Testis (tissue), 3 donors: Measurements from ENCODE around the gene TRPC4AP. TPM values are rescaled to one million over a fixed set of nuclear protein-coding genes. Genes with fewer than 3 reads are reported as not detected.

Experiments
- DNase-seq: peaks from one replicate; pipeline ENCODE4 v3.0.0-alpha.2; 2019
- H3K27ac ChIP-seq, 2 donors: fragments of 200-600 bp; sonication (generic); one replicate each; pipeline ENCODE4 v1.5.1; 2019
- H3K27me3 ChIP-seq: fragments of 200-600 bp; sonication (generic); one replicate; pipeline ENCODE4 v1.5.1; 2019
- H3K36me3 ChIP-seq: fragments of 200-600 bp; sonication (generic); one replicate; pipeline ENCODE4 v1.5.1; 2017; ENCODE audit warnings: low read depth; ENCODE audit errors: missing control alignments
- H3K4me1 ChIP-seq: fragments of 200-600 bp; sonication (generic); one replicate; pipeline ENCODE4 v1.5.1; 2019
- H3K4me3 ChIP-seq, 2 donors: fragments of 200-600 bp; sonication (generic); one replicate each; pipeline ENCODE4 v1.5.1; 2017 to 2019
- H3K9me3 ChIP-seq: fragments of 200-600 bp; sonication (generic); one replicate; pipeline ENCODE4 v1.5.1; 2017
- CTCF ChIP-seq, 3 experiments: fragments of 450-650 bp in 2 of 3; fragments of 200-600 bp in 1 of 3; sonication (generic) in 1 of 3; IDR thresholded peaks; one replicate each; pipeline ENCODE4 v1.5.1; 2016 to 2019; ENCODE audit warnings: antibody characterized with exemption in 3 of 3, mild to moderate bottlenecking in 2 of 3, moderate library complexity in 1 of 3
- POLR2A ChIP-seq: fragments of 450-650 bp; IDR thresholded peaks from one replicate; pipeline ENCODE4 v1.6.1; 2017; ENCODE audit warnings: antibody characterized with exemption, mild to moderate bottlenecking, moderate library complexity
- WGBS, 2 donors: methylation state at CpG; one replicate each; pipeline ENCODE4 v1.1.5; 2018; 5-methylcytosine and 5-hydroxymethylcytosine counted together
- intact Hi-C: fragments of 100-400 bp; cut with DNase I; formaldehyde crosslinking; loops from one replicate; pipeline ENCODE4 v1.15.1; 2023; ENCODE audit warnings: low total_unique reads
- polyA plus RNA-seq: library from polyadenylated mRNA; stranded (reverse); fragments of 350-450 nt; fragmentation: Illumina TruSeq; extraction: RNeasy Lipid Tissue Mini Kit (QIAGEN cat#74804); gene quantifications from one replicate; pipeline ENCODE4 v1.2.3, GENCODE V29; 2014; ENCODE audit warnings: low read depth, low replicate concordance; ENCODE audit not compliant: insufficient read depth
- total RNA-seq, 2 donors: library from RNA; depleted of rRNA; stranded (reverse); fragments of >200 nt; gene quantifications; one replicate each; pipeline ENCODE4 v1.2.3, GENCODE V29; 2016

TRPC4AP gene
- total and polyA plus RNA-seq, 3 donors from 2014 or later: 68.8 to 78.4 (median 76.6) TPM

GRCh38 chr20:34986311-34987287 lies 106.0 kb downstream of the TRPC4AP start:
- Histone ChIP-seq H3K27me3 (no peaks in the 10 kb centered on the region), H3K27ac (no peak overlapping the region), H3K4me3 (no peak overlapping the region), H3K9me3 (no peaks in the 10 kb centered on the region), H3K36me3 (no peaks in the 10 kb centered on the region), H3K4me1 (peaks cover 7% of the 10 kb centered on the region)
- no peak for DNase-seq
- TF ChIP-seq CTCF (IDR thresholded peaks at IDR 0.05): no peak
- TF ChIP-seq POLR2A: no peak
- intact Hi-C loops: no loop called here
- 65 to 66% methylated on average over 15 to 24 of the region's 24 CpGs for WGBS, 2 donors

GRCh38 chr20:34985461-34986310 lies 106.9 kb downstream of the TRPC4AP start:
- H3K27me3 ChIP-seq: no peaks in the 10 kb centered on the region
- TF ChIP-seq POLR2A (no peak), CTCF (IDR thresholded peaks at IDR 0.05) (no peak)
- H3K27ac ChIP-seq: no peak overlapping the region
- no peak overlapping the region for H3K4me3 ChIP-seq
- intact Hi-C loops: no loop called here
- H3K36me3 ChIP-seq: no peaks in the 10 kb centered on the region
- peaks cover 9% of the 10 kb centered on the region for H3K4me1 ChIP-seq
- no peaks in the 10 kb centered on the region for H3K9me3 ChIP-seq
- WGBS, 2 donors: 70 to 83% methylated on average over 6 to 25 of the region's 25 CpGs
- no peak for DNase-seq

- Histone ChIP-seq H3K4me3 (no peak overlapping the region), H3K9me3 (no peaks in the 10 kb centered on the region), H3K36me3 (no peaks in the 10 kb centered on the region), H3K27me3 (no peaks in the 10 kb centered on the region), H3K4me1 (peaks cover 9% of the 10 kb centered on the region), H3K27ac (no peak overlapping the region)
- intact Hi-C loops: no loop called here
- no peak for DNase-seq
- 65 to 83% methylated on average over 2 to 17 of the region's 18 CpGs for WGBS, 2 donors
- TF ChIP-seq POLR2A (no peak), CTCF (IDR thresholded peaks at IDR 0.05) (no peak)
Measured at GRCh38 chr20:34984756-34985261, 107.8 kb downstream of the TRPC4AP start.

- Histone ChIP-seq H3K4me3 (no peak overlapping the region), H3K27ac (no peak overlapping the region), H3K4me1 (peaks cover 9% of the 10 kb centered on the region), H3K36me3 (no peaks in the 10 kb centered on the region), H3K9me3 (no peaks in the 10 kb centered on the region), H3K27me3 (no peaks in the 10 kb centered on the region)
- DNase-seq: no peak
- intact Hi-C loops: no loop called here
- WGBS, 2 donors: 47 to 50% methylated on average over 8 to 14 of the region's 14 CpGs
- TF ChIP-seq POLR2A: no peak
- no peak for TF ChIP-seq CTCF (IDR thresholded peaks at IDR 0.05)
Measured at GRCh38 chr20:34983995-34984735, 108.4 kb downstream of the TRPC4AP start.
